ENCODE measurements around the gene SLX9. TPM values are rescaled to one million over a fixed set of nuclear protein-coding genes. Genes with fewer than 3 reads are reported as not detected.
A peak's percentile ranks its signal among the peaks of the same experiment; 100 is the strongest.
"Not testable (repeated sequence)": the region's sequence is repeated elsewhere in the genome, so short reads cannot be mapped to it uniquely, and the experiment has no call there.

SLX9 gene
- total and polyA plus RNA-seq, 5 donors from 2014 or later = 7.6 to 21.8 (median 10.1) TPM

- no peaks in the 10 kb centered on the region for H3K9me3 Mint-ChIP-seq
- ATAC-seq (ENCODE audit: low read depth in 2 of 2) (no peak), DNase-seq (no peak)
- Histone ChIP-seq H3K4me1 (ENCODE audit: control insufficient read depth, insufficient read depth, low read length, poor library complexity, severe bottlenecking) (peaks cover 42% of the 10 kb centered on the region), H3K4me3 (ENCODE audit: low read depth, low read length) (no peak overlapping the region), H3K27ac (ENCODE audit: insufficient read depth, low read length, poor library complexity, severe bottlenecking) (no peak overlapping the region), H3K36me3 (ENCODE audit: control insufficient read depth, insufficient read depth, low read length) (peaks cover 50% of the 10 kb centered on the region), H3K9me3 (ENCODE audit: control insufficient read depth in 2 of 2, low read length in 2 of 2) (no peaks in the 10 kb centered on the region), H3K27me3 (ENCODE audit: control insufficient read depth, insufficient read depth, low read length) (no peaks in the 10 kb centered on the region)
- H3K27ac Mint-ChIP-seq = peak overlapping the region in 1 of 3 donors; percentile 95
- peak overlapping the region in 3 of 4 donors; percentile 35 to 76 (median 56) for H3K4me3 Mint-ChIP-seq
- H3K27me3 Mint-ChIP-seq = no peaks in the 10 kb centered on the region
- peaks cover 9 to 71% (median 24%) of the 10 kb centered on the region in 4 donors for H3K4me1 Mint-ChIP-seq
- H3K36me3 Mint-ChIP-seq = peaks cover 21% of the 10 kb centered on the region
Measured at GRCh38 chr21:44908908-44909307, 30.9 kb upstream of the SLX9 start.

- H3K4me3 Mint-ChIP-seq = peak overlapping the region in 3 of 4 donors; percentile 11 to 46 (median 41)
- no peaks in the 10 kb centered on the region for H3K27me3 Mint-ChIP-seq
- no peak for DNase-seq
- Histone ChIP-seq H3K36me3 (ENCODE audit: control insufficient read depth, insufficient read depth, low read length) (peaks cover 43% of the 10 kb centered on the region), H3K27ac (ENCODE audit: insufficient read depth, low read length, poor library complexity, severe bottlenecking) (peak overlapping the region; percentile 33), H3K4me3 (ENCODE audit: low read depth, low read length) (no peak overlapping the region), H3K27me3 (ENCODE audit: control insufficient read depth, insufficient read depth, low read length) (no peaks in the 10 kb centered on the region), H3K4me1 (ENCODE audit: control insufficient read depth, insufficient read depth, low read length, poor library complexity, severe bottlenecking) (peaks cover 50% of the 10 kb centered on the region), H3K9me3 (ENCODE audit: control insufficient read depth in 2 of 2, low read length in 2 of 2) (no peaks in the 10 kb centered on the region)
- no peak for ATAC-seq (ENCODE audit: low read depth in 2 of 2)
- H3K27ac Mint-ChIP-seq = peak overlapping the region; percentile 65 to 95 (median 91)
- H3K4me1 Mint-ChIP-seq = peaks cover 3 to 72% (median 27%) of the 10 kb centered on the region in 4 donors
- H3K9me3 Mint-ChIP-seq = no peaks in the 10 kb centered on the region
- peaks cover 13% of the 10 kb centered on the region for H3K36me3 Mint-ChIP-seq
Measured at GRCh38 chr21:44909719-44910118, 30.1 kb upstream of the SLX9 start.

DNA sequence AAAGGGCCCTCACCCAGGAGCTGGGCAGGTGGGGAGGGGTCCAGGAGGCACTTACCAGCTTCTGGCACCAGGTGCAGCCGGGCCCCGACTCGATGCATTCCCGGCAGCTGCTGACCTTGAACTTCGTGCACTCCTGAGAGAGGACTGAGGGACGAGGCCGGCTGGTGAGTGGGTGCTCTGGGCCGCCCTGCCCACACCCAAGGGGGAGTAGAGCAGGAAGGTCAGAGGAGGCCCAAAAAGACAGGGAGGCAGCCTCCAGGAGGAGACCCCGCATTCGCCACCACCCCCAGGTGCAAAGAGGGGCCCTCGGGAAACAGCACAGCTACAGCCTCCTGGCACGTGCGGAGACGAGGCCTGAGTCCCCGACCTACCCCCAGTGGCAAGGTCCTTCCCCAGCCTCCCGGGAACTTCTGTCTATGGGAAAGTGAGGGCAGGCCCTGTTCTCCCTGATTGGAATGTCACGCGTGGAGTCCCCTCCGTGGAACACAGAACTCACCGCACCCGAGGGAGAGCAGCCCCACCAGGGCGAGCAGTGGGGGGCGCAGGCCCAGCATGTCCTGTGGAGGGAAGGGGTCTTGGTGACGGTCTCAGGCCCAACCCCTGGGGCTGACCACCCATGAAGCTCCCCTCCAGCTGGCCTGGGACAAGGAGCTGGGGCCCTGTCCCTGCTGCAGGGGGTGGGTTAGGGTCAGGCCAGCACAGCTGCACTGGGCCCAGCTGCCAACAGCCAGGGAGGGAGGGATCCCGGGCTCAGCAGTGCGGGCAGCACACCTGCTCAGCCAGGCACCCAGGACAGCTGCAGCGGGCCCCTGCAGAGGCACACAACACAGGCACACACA is 29.4 kb upstream of the SLX9 start:
- Histone ChIP-seq H3K36me3 (ENCODE audit: control insufficient read depth, insufficient read depth, low read length) (peaks cover 36% of the 10 kb centered on the region), H3K4me3 (ENCODE audit: low read depth, low read length) (peak overlapping the region; percentile 43)

GRCh38 chr21:44911068-44911383 is 28.8 kb upstream of the SLX9 start:
- Histone ChIP-seq H3K4me3 (ENCODE audit: low read depth, low read length) (peak overlapping the region; percentile 43), H3K27ac (ENCODE audit: insufficient read depth, low read length, poor library complexity, severe bottlenecking) (peak overlapping the region; percentile 86), H3K9me3 (ENCODE audit: control insufficient read depth in 2 of 2, low read length in 2 of 2) (no peaks in the 10 kb centered on the region), H3K27me3 (ENCODE audit: control insufficient read depth, insufficient read depth, low read length) (no peaks in the 10 kb centered on the region), H3K36me3 (ENCODE audit: control insufficient read depth, insufficient read depth, low read length) (peaks cover 38% of the 10 kb centered on the region), H3K4me1 (ENCODE audit: control insufficient read depth, insufficient read depth, low read length, poor library complexity, severe bottlenecking) (peaks cover 62% of the 10 kb centered on the region)
- no peak for DNase-seq
- peaks cover 13% of the 10 kb centered on the region for H3K36me3 Mint-ChIP-seq
- H3K27me3 Mint-ChIP-seq = no peaks in the 10 kb centered on the region
- peaks cover 3 to 79% (median 34%) of the 10 kb centered on the region in 4 donors for H3K4me1 Mint-ChIP-seq
- ATAC-seq (ENCODE audit: low read depth in 2 of 2) = no peak
- H3K27ac Mint-ChIP-seq = peak overlapping the region; percentile 94 to 95 (median 94)
- H3K4me3 Mint-ChIP-seq = peak overlapping the region; percentile 83 to 93 (median 88)
- H3K9me3 Mint-ChIP-seq = no peaks in the 10 kb centered on the region

More for the DNA sequence above, 29.4 kb upstream of the SLX9 start:
- Mint-ChIP-seq H3K4me1 (peaks cover 3 to 75% (median 30%) of the 10 kb centered on the region in 4 donors), H3K27me3 (no peaks in the 10 kb centered on the region), H3K4me3 (peak overlapping the region in 3 of 4 donors; percentile 48 to 91 (median 83)), H3K9me3 (no peaks in the 10 kb centered on the region), H3K36me3 (peaks cover 13% of the 10 kb centered on the region), H3K27ac (peak overlapping the region; percentile 94 to 95 (median 94))
- ATAC-seq (ENCODE audit: low read depth in 2 of 2) (no peak), DNase-seq (no peak)
- peak overlapping the region; percentile 86 for H3K27ac ChIP-seq (ENCODE audit: insufficient read depth, low read length, poor library complexity, severe bottlenecking)
- no peaks in the 10 kb centered on the region for H3K9me3 ChIP-seq (ENCODE audit: control insufficient read depth in 2 of 2, low read length in 2 of 2)
- no peaks in the 10 kb centered on the region for H3K27me3 ChIP-seq (ENCODE audit: control insufficient read depth, insufficient read depth, low read length)
- peaks cover 57% of the 10 kb centered on the region for H3K4me1 ChIP-seq (ENCODE audit: control insufficient read depth, insufficient read depth, low read length, poor library complexity, severe bottlenecking)

DNA sequence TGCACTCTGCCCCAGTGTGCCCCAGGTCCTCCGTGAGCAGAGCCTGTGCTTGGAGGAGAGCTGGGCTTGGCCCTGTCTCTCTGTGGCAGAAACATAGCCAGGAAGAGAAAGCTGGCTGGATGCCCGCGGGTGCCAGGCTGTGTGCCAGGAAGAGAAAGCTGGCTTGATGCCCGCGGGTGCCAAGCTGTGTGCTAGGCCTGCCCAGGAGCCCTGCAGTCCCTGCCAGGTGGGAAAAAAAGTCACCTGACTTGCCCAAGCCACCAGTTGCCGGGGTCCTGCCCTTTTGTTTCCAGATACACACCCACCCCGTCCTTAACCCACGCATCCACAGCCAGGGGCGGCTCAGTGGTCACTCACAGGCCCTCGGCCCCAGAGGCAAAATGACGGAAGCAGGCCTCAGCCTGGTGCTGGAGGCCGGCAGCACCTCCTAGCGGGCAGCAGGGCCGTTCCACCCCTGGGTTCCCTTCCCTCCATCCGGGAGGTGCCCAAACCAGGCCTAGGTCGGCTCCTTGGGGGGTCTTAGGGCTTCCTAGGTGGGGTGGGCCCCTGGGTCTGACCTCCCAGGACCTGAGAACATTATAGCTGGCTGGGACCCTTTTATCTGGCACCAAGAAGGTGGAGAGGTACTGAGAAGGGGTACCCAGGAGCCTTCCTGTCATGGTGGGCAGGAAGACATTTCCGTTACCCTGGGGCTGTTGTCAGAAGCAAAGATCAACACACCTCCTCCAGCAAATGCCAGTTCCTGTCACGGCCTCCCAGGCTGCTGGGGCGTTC is 28.3 kb upstream of the SLX9 start:
- peak overlapping the region; percentile 94 to 95 (median 94) for H3K27ac Mint-ChIP-seq
- H3K4me3 Mint-ChIP-seq = peak overlapping the region; percentile 83 to 93 (median 88)
- ATAC-seq (ENCODE audit: low read depth in 2 of 2) (peak; percentile 72), DNase-seq (peak; percentile 29 to 92 (median 73))
- Histone ChIP-seq H3K4me3 (ENCODE audit: low read depth, low read length) (peak overlapping the region; percentile 57), H3K9me3 (ENCODE audit: control insufficient read depth in 2 of 2, low read length in 2 of 2) (no peaks in the 10 kb centered on the region), H3K4me1 (ENCODE audit: control insufficient read depth, insufficient read depth, low read length, poor library complexity, severe bottlenecking) (peaks cover 67% of the 10 kb centered on the region), H3K27me3 (ENCODE audit: control insufficient read depth, insufficient read depth, low read length) (no peaks in the 10 kb centered on the region), H3K27ac (ENCODE audit: insufficient read depth, low read length, poor library complexity, severe bottlenecking) (peak overlapping the region; percentile 86), H3K36me3 (ENCODE audit: control insufficient read depth, insufficient read depth, low read length) (peaks cover 35% of the 10 kb centered on the region)
- H3K9me3 Mint-ChIP-seq = no peaks in the 10 kb centered on the region
- H3K27me3 Mint-ChIP-seq = no peaks in the 10 kb centered on the region
- peaks cover 3 to 79% (median 38%) of the 10 kb centered on the region in 4 donors for H3K4me1 Mint-ChIP-seq
- peaks cover 11% of the 10 kb centered on the region for H3K36me3 Mint-ChIP-seq

DNA sequence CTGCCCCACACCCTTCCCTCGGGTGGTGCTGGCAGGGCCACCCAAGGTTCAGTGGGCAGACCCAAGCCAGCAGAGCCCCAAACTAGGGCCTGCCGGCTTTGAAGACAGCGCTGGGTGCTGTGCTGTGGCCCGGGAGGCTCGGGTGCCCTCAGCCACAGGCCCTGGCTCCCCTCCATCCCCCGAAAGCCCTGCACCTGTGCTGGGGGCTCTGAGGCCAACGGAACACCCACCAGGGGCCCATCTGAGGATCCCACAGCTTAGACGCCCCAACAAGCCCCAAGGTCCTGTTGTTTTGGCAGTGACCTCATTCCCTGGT is 27.7 kb upstream of the SLX9 start:
- Histone ChIP-seq H3K9me3 (ENCODE audit: control insufficient read depth in 2 of 2, low read length in 2 of 2) (no peaks in the 10 kb centered on the region), H3K4me3 (ENCODE audit: low read depth, low read length) (peak overlapping the region; percentile 57), H3K27me3 (ENCODE audit: control insufficient read depth, insufficient read depth, low read length) (no peaks in the 10 kb centered on the region), H3K36me3 (ENCODE audit: control insufficient read depth, insufficient read depth, low read length) (peaks cover 33% of the 10 kb centered on the region), H3K4me1 (ENCODE audit: control insufficient read depth, insufficient read depth, low read length, poor library complexity, severe bottlenecking) (peaks cover 73% of the 10 kb centered on the region), H3K27ac (ENCODE audit: insufficient read depth, low read length, poor library complexity, severe bottlenecking) (peak overlapping the region; percentile 86)
- Mint-ChIP-seq H3K36me3 (peaks cover 13% of the 10 kb centered on the region), H3K4me3 (peak overlapping the region; percentile 83 to 93 (median 88)), H3K27me3 (no peaks in the 10 kb centered on the region), H3K27ac (peak overlapping the region; percentile 94 to 95 (median 94)), H3K4me1 (peaks cover 9 to 83% (median 43%) of the 10 kb centered on the region in 4 donors), H3K9me3 (no peaks in the 10 kb centered on the region)
- ATAC-seq (ENCODE audit: low read depth in 2 of 2) (no peak), DNase-seq (no peak)

DNA sequence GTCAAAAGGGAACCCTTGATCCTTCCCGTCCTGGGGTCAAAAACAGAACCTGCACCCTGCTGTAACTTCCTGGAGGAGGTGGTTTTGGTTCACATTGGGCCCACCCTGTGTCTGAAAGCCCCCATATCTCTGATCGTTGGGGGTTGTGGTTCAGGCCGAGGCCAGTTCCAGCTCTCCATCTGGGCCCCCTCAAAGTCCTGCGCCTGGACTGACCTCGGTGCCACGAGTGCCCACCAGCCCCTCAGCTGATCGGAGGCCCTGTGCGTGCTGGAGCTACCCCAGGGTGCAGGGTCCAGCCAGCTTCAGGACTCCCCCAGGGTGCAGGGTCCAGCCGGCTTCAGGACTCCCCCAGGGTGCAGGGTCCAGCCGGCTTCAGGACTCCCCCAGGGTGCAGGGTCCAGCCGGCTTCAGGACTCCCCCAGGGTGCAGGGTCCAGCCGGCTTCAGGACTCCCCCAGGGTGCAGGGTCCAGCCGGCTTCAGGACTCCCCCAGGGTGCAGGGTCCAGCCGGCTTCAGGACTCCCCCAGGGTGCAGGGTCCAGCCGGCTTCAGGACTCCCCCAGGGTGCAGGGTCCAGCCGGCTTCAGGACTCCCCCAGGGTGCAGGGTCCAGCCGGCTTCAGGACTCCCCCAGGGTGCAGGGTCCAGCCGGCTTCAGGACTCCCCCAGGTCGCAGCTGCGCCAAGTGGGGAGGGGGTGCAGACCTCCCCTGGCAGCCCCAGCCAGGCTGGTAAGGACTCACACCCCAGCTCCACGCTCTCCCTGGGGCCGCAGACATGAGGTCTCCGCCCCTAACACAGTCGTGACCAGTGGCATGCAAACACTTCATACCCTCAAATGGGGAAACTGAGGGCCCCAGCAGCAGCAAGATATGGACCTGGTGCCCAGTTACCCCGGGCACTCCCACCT is 27.1 kb upstream of the SLX9 start:
- H3K4me3 ChIP-seq (ENCODE audit: low read depth, low read length) = peak overlapping the region; percentile 57
- not testable (repeated sequence) for H3K27me3 ChIP-seq (ENCODE audit: control insufficient read depth, insufficient read depth, low read length); DNase-seq; ATAC-seq (ENCODE audit: low read depth in 2 of 2); H3K9me3 ChIP-seq (ENCODE audit: control insufficient read depth in 2 of 2, low read length in 2 of 2); H3K9me3 Mint-ChIP-seq; H3K27me3 Mint-ChIP-seq
- H3K4me3 Mint-ChIP-seq = peak overlapping the region; percentile 65 to 91 (median 84)
- peaks cover 33% of the 10 kb centered on the region for H3K36me3 ChIP-seq (ENCODE audit: control insufficient read depth, insufficient read depth, low read length)
- H3K4me1 ChIP-seq (ENCODE audit: control insufficient read depth, insufficient read depth, low read length, poor library complexity, severe bottlenecking) = peaks cover 79% of the 10 kb centered on the region
- peaks cover 9 to 90% (median 49%) of the 10 kb centered on the region in 4 donors for H3K4me1 Mint-ChIP-seq
- peaks cover 18% of the 10 kb centered on the region for H3K36me3 Mint-ChIP-seq
- peak overlapping the region; percentile 86 for H3K27ac ChIP-seq (ENCODE audit: insufficient read depth, low read length, poor library complexity, severe bottlenecking)
- H3K27ac Mint-ChIP-seq = peak overlapping the region; percentile 94 to 95 (median 94)
